HG03139 (cell line): ENCODE data around the gene YAF2.

ENCODE experiments used
- ATAC-seq: cut with Tn5 transposase; IDR thresholded peaks from one replicate; pipeline ENCODE4 v1.9.1; 2021; ENCODE audit not compliant: unreplicated experiment

Gene YAF2

GRCh38 chr12:42145552-42146215 lies 92.4 kb downstream of the YAF2 start:
- ATAC-seq = no peak

- ATAC-seq = no peak
These were observed 92.9 kb downstream of the YAF2 start for GRCh38 chr12:42145197-42145549.

GRCh38 chr12:42144408-42145196 lies 93.4 kb downstream of the YAF2 start, which contains the start of gene GXYLT1:
Gene GXYLT1, minus strand, starts transcription at chr12:42144874. Its CDS starts 228 bp downstream, at chr12:42144646.
- peak; percentile 95 for ATAC-seq

GRCh38 chr12:42144158-42144407 lies 94.0 kb downstream of the YAF2 start:
- ATAC-seq = peak; percentile 18

- peak; percentile 1 for ATAC-seq
These were observed 94.4 kb downstream of the YAF2 start for GRCh38 chr12:42143452-42144157.

- no peak for ATAC-seq
These were observed 96.0 kb downstream of the YAF2 start for GRCh38 chr12:42141981-42142606.

GRCh38 chr12:42140901-42141300 lies 97.1 kb downstream of the YAF2 start:
- ATAC-seq = no peak

GRCh38 chr12:42135259-42135814 lies 102.7 kb downstream of the YAF2 start:
- ATAC-seq = no peak

- ATAC-seq = no peak
These were observed 107.2 kb downstream of the YAF2 start for GRCh38 chr12:42130672-42131402.

- ATAC-seq = no peak
These were observed 108.3 kb downstream of the YAF2 start for GRCh38 chr12:42129595-42130204.

- no peak for ATAC-seq
These were observed 109.2 kb downstream of the YAF2 start for GRCh38 chr12:42128888-42129287.

- ATAC-seq = no peak
These were observed 109.7 kb downstream of the YAF2 start for GRCh38 chr12:42128327-42128726.

- no peak for ATAC-seq
These were observed 111.1 kb downstream of the YAF2 start for GRCh38 chr12:42126963-42127362.

- ATAC-seq = no peak
These were observed 112.7 kb downstream of the YAF2 start for GRCh38 chr12:42125388-42125767.

GRCh38 chr12:42124764-42125387 lies 113.2 kb downstream of the YAF2 start:
- ATAC-seq = no peak

- no peak for ATAC-seq
These were observed 118.9 kb downstream of the YAF2 start for GRCh38 chr12:42119085-42119633.

- ATAC-seq = no peak
These were observed 119.7 kb downstream of the YAF2 start for GRCh38 chr12:42118136-42118879.

GRCh38 chr12:42109031-42109430 lies 129.0 kb downstream of the YAF2 start:
- ATAC-seq = no peak
